SK-N-SH (cell line): ENCODE data around the gene KARS1. TPM values are rescaled to one million over a fixed set of nuclear protein-coding genes. Genes with fewer than 3 reads are reported as not detected.

Experiments used
- polyA plus RNA-seq, 3 experiments: library from polyadenylated mRNA; depleted of rRNA; stranded (reverse); fragments of >200 nt; gene quantifications; 2 replicates each; pipeline ENCODE4 v1.2.3, GENCODE V29; 2012

KARS1 gene
- polyA plus RNA-seq, 1 of the 3 experiments (the other 2 are of a cell fraction) = 134 TPM

Other genes starting within 250 kb of the KARS1 start
- 37.9 and 46.0 TPM in 2 replicates for gene CFDP1, start 214.2 kb downstream of the KARS1 start, polyA plus RNA-seq (2012; rRNA removed)
- gene TMEM170A, start 183.0 kb downstream of the KARS1 start, polyA plus RNA-seq (2012; rRNA removed) = 9.2 and 11.0 TPM in 2 replicates
- 0.26 and 0.30 TPM in 2 replicates for gene CHST6, start 152.2 kb downstream of the KARS1 start, polyA plus RNA-seq (2012; rRNA removed)
- 0.18 and 0.49 TPM in 2 replicates for gene CHST5, start 111.6 kb downstream of the KARS1 start, polyA plus RNA-seq (2012; rRNA removed)
- 18.1 and 30.9 TPM in 2 replicates for gene TMEM231, start 91.4 kb downstream of the KARS1 start, polyA plus RNA-seq (2012; rRNA removed)
- 135 and 143 TPM in 2 replicates for gene GABARAPL2, start 81.3 kb downstream of the KARS1 start, polyA plus RNA-seq (2012; rRNA removed)
- 51.1 and 67.7 TPM in 2 replicates for gene ADAT1, start 24.4 kb downstream of the KARS1 start, polyA plus RNA-seq (2012; rRNA removed)
- gene TERF2IP, start 108 bp upstream of the KARS1 start, polyA plus RNA-seq (2012; rRNA removed) = 31.6 and 32.0 TPM in 2 replicates
- gene CPHXL2, start 29.3 kb upstream of the KARS1 start, polyA plus RNA-seq (2012; rRNA removed) = not detected in 2 replicates
- gene DUXB, start 53.8 kb upstream of the KARS1 start, polyA plus RNA-seq (2012; rRNA removed) = not detected in 2 replicates
- not detected in 2 replicates for gene CPHXL, start 78.8 kb upstream of the KARS1 start, polyA plus RNA-seq (2012; rRNA removed)